Gastrocnemius medialis (tissue), 4 donors: ENCODE measurements around the gene ALKAL2.

Experiments used
- POLR2A ChIP-seq, 2 donors: fragments of 450-650 bp; IDR thresholded peaks; one replicate each; pipeline ENCODE4 v1.6.1; 2017; ENCODE audit warnings: antibody characterized with exemption in 2 of 2, mild to moderate bottlenecking in 2 of 2, moderate library complexity in 2 of 2
- TF ChIP-seq, protein P1 (sequence below), 5 experiments: fragments of 450-650 bp in 3 of 5; fragments of 200-600 bp in 2 of 5; sonication (generic) in 2 of 5; IDR thresholded peaks in 4 of 5; conservative IDR thresholded peaks in 1 of 5; 1 replicate in 4 of 5; 2 replicates in 1 of 5; pipeline ENCODE4 v1.5.1; 2016 to 2019; ENCODE audit warnings: antibody characterized with exemption in 5 of 5, mild to moderate bottlenecking in 3 of 5, moderate library complexity in 3 of 5

DNA sequence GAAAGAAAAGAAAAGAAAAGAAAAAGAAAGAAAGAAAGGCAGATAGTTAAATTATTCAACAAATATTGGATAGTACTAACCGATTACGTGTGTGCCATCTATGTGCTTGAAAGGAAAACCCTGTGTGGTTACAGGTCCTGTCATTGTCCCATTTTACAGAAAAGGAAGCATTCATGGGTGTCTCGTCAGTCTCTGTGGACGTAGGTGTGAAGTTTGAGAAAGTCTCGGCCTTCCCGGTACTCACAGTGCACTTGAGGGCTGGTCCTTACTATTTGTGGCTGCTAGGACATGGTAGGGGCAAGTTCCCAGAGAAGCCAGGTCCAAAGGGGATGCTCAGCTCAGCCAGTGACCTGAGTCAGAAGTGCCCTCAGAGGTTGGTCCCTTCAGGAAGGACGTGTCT is 43.3 kb downstream of the ALKAL2 start:
- TF ChIP-seq, protein P1, sequence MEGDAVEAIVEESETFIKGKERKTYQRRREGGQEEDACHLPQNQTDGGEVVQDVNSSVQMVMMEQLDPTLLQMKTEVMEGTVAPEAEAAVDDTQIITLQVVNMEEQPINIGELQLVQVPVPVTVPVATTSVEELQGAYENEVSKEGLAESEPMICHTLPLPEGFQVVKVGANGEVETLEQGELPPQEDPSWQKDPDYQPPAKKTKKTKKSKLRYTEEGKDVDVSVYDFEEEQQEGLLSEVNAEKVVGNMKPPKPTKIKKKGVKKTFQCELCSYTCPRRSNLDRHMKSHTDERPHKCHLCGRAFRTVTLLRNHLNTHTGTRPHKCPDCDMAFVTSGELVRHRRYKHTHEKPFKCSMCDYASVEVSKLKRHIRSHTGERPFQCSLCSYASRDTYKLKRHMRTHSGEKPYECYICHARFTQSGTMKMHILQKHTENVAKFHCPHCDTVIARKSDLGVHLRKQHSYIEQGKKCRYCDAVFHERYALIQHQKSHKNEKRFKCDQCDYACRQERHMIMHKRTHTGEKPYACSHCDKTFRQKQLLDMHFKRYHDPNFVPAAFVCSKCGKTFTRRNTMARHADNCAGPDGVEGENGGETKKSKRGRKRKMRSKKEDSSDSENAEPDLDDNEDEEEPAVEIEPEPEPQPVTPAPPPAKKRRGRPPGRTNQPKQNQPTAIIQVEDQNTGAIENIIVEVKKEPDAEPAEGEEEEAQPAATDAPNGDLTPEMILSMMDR (IDR thresholded peaks at IDR 0.05 in 4 of 5, conservative IDR thresholded peaks at IDR 0.05 in 1 of 5), result no peak
- TF ChIP-seq POLR2A (IDR thresholded peaks at IDR 0.05), result no peak
